GM12878 (cell line): ENCODE results near the gene SSBP3. TPM values are rescaled to one million over a fixed set of nuclear protein-coding genes. Genes with fewer than 3 reads are reported as not detected.

Experiments used
- ATAC-seq: fragments of 200-7000 bp; cut with Tn5 transposase; 3 replicates; pipeline ENCODE4 v1.9.1; 2020; ENCODE audit warnings: mild to moderate bottlenecking, moderate library complexity
- BruUV-seq: library from RNA; stranded (reverse); fragments of 400-500 nt; replicated peaks from 2 replicates; lab custom pipeline; 2021; lab: Mats Ljungman, UMichigan
- CTCF ChIA-PET: fragments of 300-600 bp; sonication (Branson Sonifier 250); formaldehyde crosslinking; extraction: SDS; loops from one replicate; lab custom pipeline; 2021; ENCODE audit warnings: inconsistent platforms; lab: Yijun Ruan, JAX
- POLR2A ChIA-PET: fragments of 350-600 bp; formaldehyde crosslinking; extraction: SDS; loops from one replicate; lab custom pipeline; 2021; ENCODE audit warnings: inconsistent platforms; lab: Charles Lee
- RAD21 ChIA-PET: fragments of 300-600 bp; sonication (Branson Sonifier 250); formaldehyde crosslinking; loops from one replicate; lab custom pipeline; 2023; ENCODE audit warnings: antibody characterized with exemption; ENCODE audit not compliant: unreplicated experiment; lab: Charles Lee
- SMC1A ChIA-PET: fragments of 300-600 bp; sonication (Branson Sonifier 250); formaldehyde crosslinking; loops from one replicate; lab custom pipeline; 2023; ENCODE audit not compliant: unreplicated experiment, uncharacterized antibody; lab: Charles Lee
- DNase-seq: peaks from one replicate; pipeline ENCODE4 v3.0.0-alpha.2; 2011; ENCODE audit warnings: low read depth, low spot score
- FAIRE-seq: peaks from 3 replicates; lab custom pipeline; 2011; peaks lifted over from hg19 to GRCh38; lab: Jason Lieb, UNC
- H2AFZ ChIP-seq: 2 replicates; pipeline ENCODE4 v1.6.0; 2011; ENCODE audit warnings: low read depth, low read length, control low read depth; ENCODE audit not compliant: control insufficient read depth
- H3K27ac ChIP-seq: 2 replicates; pipeline ENCODE4 v1.5.1; 2011; ENCODE audit warnings: control low read depth; ENCODE audit not compliant: control insufficient read depth, insufficient read depth
- H3K27me3 ChIP-seq, 2 experiments: replicated peaks in 1 of 2; 2 replicates each; pipeline versions ENCODE4 v1.6.0 to v1.6.1; 2011; ENCODE audit warnings: low read length in 1 of 2; ENCODE audit not compliant: control insufficient read depth in 2 of 2, insufficient read depth in 2 of 2
- H3K36me3 ChIP-seq, 2 experiments: 2 replicates each; pipeline ENCODE4 v1.5.1; 2011; ENCODE audit warnings: low read length in 1 of 2; ENCODE audit not compliant: control insufficient read depth in 2 of 2, insufficient read depth in 2 of 2
- H3K4me1 ChIP-seq: 2 replicates; pipeline ENCODE4 v1.6.1; 2011; ENCODE audit warnings: mild to moderate bottlenecking, low read length, moderate library complexity, mixed read lengths; ENCODE audit not compliant: control insufficient read depth, insufficient read depth
- H3K4me2 ChIP-seq: 2 replicates; pipeline ENCODE4 v1.6.0; 2011; ENCODE audit warnings: control low read depth; ENCODE audit not compliant: control insufficient read depth, insufficient read depth
- H3K4me3 ChIP-seq: fragments of 200-600 bp; sonication (generic); 2 replicates; pipeline ENCODE4 v1.5.1; 2016
- H3K79me2 ChIP-seq: 2 replicates; pipeline ENCODE4 v1.6.0; 2011; ENCODE audit warnings: low read length; ENCODE audit not compliant: control insufficient read depth, insufficient read depth
- H3K9ac ChIP-seq: 2 replicates; pipeline ENCODE4 v1.8.0; 2011; ENCODE audit warnings: low read length, control low read depth, mixed read lengths; ENCODE audit not compliant: control insufficient read depth, insufficient read depth
- H3K9me3 ChIP-seq: replicated peaks from 3 replicates; pipeline ENCODE4 v1.5.1; 2011; ENCODE audit warnings: mild to moderate bottlenecking, low read length; ENCODE audit not compliant: control insufficient read depth, insufficient read depth
- H4K20me1 ChIP-seq: 2 replicates; pipeline ENCODE4 v1.6.0; 2011; ENCODE audit not compliant: control insufficient read depth, insufficient read depth
- BMI1 ChIP-seq: fragments of 450-650 bp; IDR thresholded peaks from 2 replicates; pipeline ENCODE4 v1.6.1; 2016; ENCODE audit warnings: mild to moderate bottlenecking, moderate library complexity, borderline replicate concordance
- HCFC1 ChIP-seq: fragments of 150-350 bp; IDR thresholded peaks from 2 replicates; pipeline ENCODE4 v1.6.1; 2014; ENCODE audit warnings: low read length
- MTA2 ChIP-seq: fragments of 450-650 bp; IDR thresholded peaks from 2 replicates; pipeline ENCODE4 v1.6.1; 2016; ENCODE audit warnings: low read depth, mild to moderate bottlenecking, moderate library complexity
- NR2F1 ChIP-seq: fragments of 450-650 bp; conservative IDR thresholded peaks from 2 replicates; pipeline ENCODE4 v1.6.1; 2017; ENCODE audit warnings: mild to moderate bottlenecking
- WGBS: methylation state at CpG from one replicate; pipeline ENCODE4 v1.1.6; 2016; ENCODE audit warnings: low lambda C conversion rate; ENCODE audit not compliant: insufficient replicate concordance, insufficient coverage; ENCODE audit errors: missing lambda C conversion rate; 5-methylcytosine and 5-hydroxymethylcytosine counted together
- in situ Hi-C: fragments of 300-500 bp; cut with MboI; formaldehyde crosslinking; loops from 9 replicates; pipeline ENCODE4 v1.14.3; 2018; ENCODE audit warnings: mixed read lengths
- intact Hi-C: fragments of 100-400 bp; cut with micrococcal nuclease; formaldehyde crosslinking; loops from one replicate; pipeline ENCODE4 v1.14.2; 2022; ENCODE audit not compliant: unreplicated experiment
- polyA plus RNA-seq, 11 experiments: library from polyadenylated mRNA; depleted of rRNA in 4 of 11; unstranded in 6 of 11; stranded (reverse) in 5 of 11; fragments of >200 nt; fragmentation: Nextera tagmentation in 4 of 11; fragmentation: Illumina TruSeq in 1 of 11; extraction: Ambion mirVana in 4 of 11; extraction: Trizol in 1 of 11; gene quantifications; 1 replicate in 1 of 11; 2 replicates in 10 of 11; pipeline versions ENCODE4 v1.2.1 to v1.2.3, GENCODE V29; 2011 to 2016; ENCODE audit warnings: inconsistent platforms in 2 of 11, missing spikeins in 2 of 11, low read depth in 1 of 11
- total RNA-seq, 4 experiments: library from RNA; depleted of rRNA in 3 of 4; stranded (reverse); fragments of >200 nt in 3 of 4; fragmentation: Illumina TruSeq in 1 of 4; extraction: Trizol in 1 of 4; gene quantifications; 2 replicates each; pipeline versions ENCODE4 v1.2.1 to v1.2.3, GENCODE V29; 2013 to 2021
- TF ChIP-seq, protein P1 (sequence below): IDR thresholded peaks from 2 replicates; pipeline ENCODE4 v1.6.1; 2011; ENCODE audit warnings: borderline replicate concordance, low read depth, mild to moderate bottlenecking, moderate library complexity, low read length; ENCODE audit not compliant: insufficient read depth, poor library complexity, severe bottlenecking
- TF ChIP-seq, protein P2 (sequence below): fragments of 450-650 bp; formaldehyde crosslinking; IDR thresholded peaks from 2 replicates; pipeline ENCODE4 v1.5.0; 2022; ENCODE audit warnings: mild to moderate bottlenecking, missing genetic modification characterization

Gene SSBP3
- total and polyA plus RNA-seq, 10 of the 15 experiments (the other 5 are each of a cell fraction or from before 2014, with no cell fraction given), result 4.1 to 51.7 (median 17.1) TPM

DNA sequence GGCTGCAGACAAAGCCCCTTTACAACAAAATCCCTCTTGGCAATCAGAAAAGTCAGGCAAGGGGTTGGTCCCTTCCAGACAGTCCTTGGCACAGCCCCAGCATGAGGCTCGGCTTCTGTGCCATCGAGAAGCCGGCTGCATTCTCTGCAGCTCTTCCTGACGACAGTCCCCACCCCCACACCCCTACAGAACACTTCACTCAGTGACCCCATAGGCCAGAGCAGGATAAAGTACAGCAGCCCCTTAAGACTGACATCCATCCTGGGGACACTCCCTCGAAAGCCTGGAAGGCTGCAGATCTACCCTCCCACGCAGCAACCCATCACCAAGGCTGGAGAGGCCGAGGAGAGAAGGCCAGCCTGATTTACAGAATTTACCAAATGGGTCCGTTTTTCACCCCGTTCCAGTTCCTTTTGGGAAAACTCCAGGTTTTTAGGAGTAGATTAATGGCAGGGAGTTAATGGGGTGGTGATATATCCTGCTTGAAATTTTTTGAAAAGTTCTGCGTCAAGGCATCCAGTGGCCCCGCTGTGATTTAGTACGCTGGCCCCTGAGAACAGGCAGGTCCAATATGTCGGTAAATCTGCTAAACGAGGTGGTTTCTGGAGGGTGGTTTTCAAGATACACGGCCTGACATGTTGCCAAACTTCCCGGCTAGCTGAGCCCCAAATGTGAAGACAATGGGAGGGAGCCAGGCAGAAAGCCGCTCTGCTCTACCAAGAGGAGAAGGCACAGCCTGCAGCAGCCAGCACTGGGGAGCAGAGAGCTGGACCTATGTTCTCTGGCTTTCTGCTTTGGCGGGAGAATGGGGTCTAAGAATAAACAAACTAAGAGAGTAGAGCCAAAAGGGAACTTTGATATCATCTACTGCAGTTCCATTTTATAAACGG lies 81.7 kb downstream of the SSBP3 start:
- ChIA-PET POLR2A (interaction anchor here (0.6 kb wide), 1 partner anchor 65 kb away, joined by 5 read pairs; no protein-coding TSS in a partner anchor), CTCF (no interaction called here), RAD21 (no interaction called here), SMC1A (no interaction called here)
- no peak overlapping the region for H3K4me2 ChIP-seq
- in situ Hi-C loops, result no loop called here
- no TSS peak for BruUV-seq
- ATAC-seq, result no peak
- no peak for DNase-seq
- H3K79me2 ChIP-seq, result peaks cover 3% of the 10 kb centered on the region
- WGBS, result 89% methylated on average over 19 of the region's 19 CpGs
- H3K9me3 ChIP-seq, result no peaks in the 10 kb centered on the region
- no peaks in the 10 kb centered on the region for H4K20me1 ChIP-seq
- no peak for FAIRE-seq
- TF ChIP-seq MTA2 (no peak), HCFC1 (no peak), NR2F1 (no peak), BMI1 (no peak)
- TF ChIP-seq, protein P1, sequence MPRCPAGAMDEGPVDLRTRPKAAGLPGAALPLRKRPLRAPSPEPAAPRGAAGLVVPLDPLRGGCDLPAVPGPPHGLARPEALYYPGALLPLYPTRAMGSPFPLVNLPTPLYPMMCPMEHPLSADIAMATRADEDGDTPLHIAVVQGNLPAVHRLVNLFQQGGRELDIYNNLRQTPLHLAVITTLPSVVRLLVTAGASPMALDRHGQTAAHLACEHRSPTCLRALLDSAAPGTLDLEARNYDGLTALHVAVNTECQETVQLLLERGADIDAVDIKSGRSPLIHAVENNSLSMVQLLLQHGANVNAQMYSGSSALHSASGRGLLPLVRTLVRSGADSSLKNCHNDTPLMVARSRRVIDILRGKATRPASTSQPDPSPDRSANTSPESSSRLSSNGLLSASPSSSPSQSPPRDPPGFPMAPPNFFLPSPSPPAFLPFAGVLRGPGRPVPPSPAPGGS, result no peak
- TF ChIP-seq, protein P2, sequence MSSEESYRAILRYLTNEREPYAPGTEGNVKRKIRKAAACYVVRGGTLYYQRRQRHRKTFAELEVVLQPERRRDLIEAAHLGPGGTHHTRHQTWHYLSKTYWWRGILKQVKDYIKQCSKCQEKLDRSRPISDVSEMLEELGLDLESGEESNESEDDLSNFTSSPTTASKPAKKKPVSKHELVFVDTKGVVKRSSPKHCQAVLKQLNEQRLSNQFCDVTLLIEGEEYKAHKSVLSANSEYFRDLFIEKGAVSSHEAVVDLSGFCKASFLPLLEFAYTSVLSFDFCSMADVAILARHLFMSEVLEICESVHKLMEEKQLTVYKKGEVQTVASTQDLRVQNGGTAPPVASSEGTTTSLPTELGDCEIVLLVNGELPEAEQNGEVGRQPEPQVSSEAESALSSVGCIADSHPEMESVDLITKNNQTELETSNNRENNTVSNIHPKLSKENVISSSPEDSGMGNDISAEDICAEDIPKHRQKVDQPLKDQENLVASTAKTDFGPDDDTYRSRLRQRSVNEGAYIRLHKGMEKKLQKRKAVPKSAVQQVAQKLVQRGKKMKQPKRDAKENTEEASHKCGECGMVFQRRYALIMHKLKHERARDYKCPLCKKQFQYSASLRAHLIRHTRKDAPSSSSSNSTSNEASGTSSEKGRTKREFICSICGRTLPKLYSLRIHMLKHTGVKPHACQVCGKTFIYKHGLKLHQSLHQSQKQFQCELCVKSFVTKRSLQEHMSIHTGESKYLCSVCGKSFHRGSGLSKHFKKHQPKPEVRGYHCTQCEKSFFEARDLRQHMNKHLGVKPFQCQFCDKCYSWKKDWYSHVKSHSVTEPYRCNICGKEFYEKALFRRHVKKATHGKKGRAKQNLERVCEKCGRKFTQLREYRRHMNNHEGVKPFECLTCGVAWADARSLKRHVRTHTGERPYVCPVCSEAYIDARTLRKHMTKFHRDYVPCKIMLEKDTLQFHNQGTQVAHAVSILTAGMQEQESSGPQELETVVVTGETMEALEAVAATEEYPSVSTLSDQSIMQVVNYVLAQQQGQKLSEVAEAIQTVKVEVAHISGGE, result no peak
- intact Hi-C loops, result no loop called here
- H3K27ac ChIP-seq, result no peak overlapping the region
- no peak overlapping the region for H3K9ac ChIP-seq
- peaks cover 9% of the 10 kb centered on the region for H3K4me1 ChIP-seq
- H3K4me3 ChIP-seq, result no peak overlapping the region
- no peak overlapping the region for H2AFZ ChIP-seq
- H3K36me3 ChIP-seq, result peaks cover 5 to 9% of the 10 kb centered on the region in 2 experiments; a peak in 3 of 4 replicates
- H3K27me3 ChIP-seq, result no peaks in the 10 kb centered on the region
